Upper lobe of left lung (tissue), 6 donors: ENCODE data around the gene KIAA0232. TPM values are rescaled to one million over a fixed set of nuclear protein-coding genes. Genes with fewer than 3 reads are reported as not detected.

Experiments
- ATAC-seq, 2 donors: fragments of 200-7000 bp; cut with Tn5 transposase; one replicate each; pipeline ENCODE4 v1.9.1; 2022; ENCODE audit warnings: mild to moderate bottlenecking in 2 of 2, moderate library complexity in 2 of 2; ENCODE audit not compliant: low FRiP score in 2 of 2
- DNase-seq, 2 donors: peaks; one replicate each; pipeline ENCODE4 v3.0.0-alpha.2; 2019 to 2020
- H3K27ac ChIP-seq, 4 donors: fragments of 200-600 bp; sonication (generic); one replicate each; pipeline ENCODE4 v1.5.1; 2016 to 2019
- H3K27me3 ChIP-seq, 4 donors: fragments of 200-600 bp; sonication (generic); one replicate each; pipeline ENCODE4 v1.5.1; 2017 to 2019
- H3K36me3 ChIP-seq, 4 donors: fragments of 200-600 bp; sonication (generic); one replicate each; pipeline ENCODE4 v1.5.1; 2016 to 2019
- H3K4me1 ChIP-seq, 4 donors: fragments of 200-600 bp; sonication (generic); one replicate each; pipeline ENCODE4 v1.5.1; 2018 to 2019
- H3K4me3 ChIP-seq, 4 donors: fragments of 200-600 bp; sonication (generic); one replicate each; pipeline ENCODE4 v1.5.1; 2017 to 2019; ENCODE audit warnings: mild to moderate bottlenecking in 2 of 4, moderate library complexity in 1 of 4
- H3K9me3 ChIP-seq, 4 donors: fragments of 200-600 bp; sonication (generic); one replicate each; pipeline ENCODE4 v1.5.1; 2018 to 2019
- EP300 ChIP-seq, 4 donors: sonication (generic); formaldehyde crosslinking; IDR thresholded peaks; one replicate each; pipeline ENCODE4 v1.5.1; 2017; ENCODE audit warnings: antibody characterized with exemption in 4 of 4, control low read depth in 2 of 4
- POLR2A ChIP-seq, 4 donors: fragments of 450-650 bp; IDR thresholded peaks; one replicate each; pipeline ENCODE4 v1.5.1; 2016 to 2017; ENCODE audit warnings: antibody characterized with exemption in 4 of 4, mild to moderate bottlenecking in 2 of 4
- POLR2AphosphoS5 ChIP-seq, 2 donors: sonication (generic); formaldehyde crosslinking; IDR thresholded peaks; one replicate each; pipeline ENCODE4 v1.5.1; 2017; ENCODE audit warnings: antibody characterized with exemption in 2 of 2
- WGBS, 2 donors: methylation state at CpG; one replicate each; pipeline ENCODE4 v1.1.5; 2017 to 2018; 5-methylcytosine and 5-hydroxymethylcytosine counted together
- total RNA-seq, 6 donors: library from RNA; depleted of rRNA in 4 of 6; stranded (reverse); fragments of >200 nt in 4 of 6; gene quantifications; one replicate each; pipeline versions ENCODE4 v1.1.0 to v1.2.1, GENCODE V29; 2016 to 2021
- TF ChIP-seq, protein P1 (sequence below), 6 experiments: fragments of 450-650 bp in 4 of 6; fragments of 200-600 bp in 2 of 6; sonication (generic) in 2 of 6; IDR thresholded peaks; one replicate each; pipeline ENCODE4 v1.5.1; 2016 to 2019; ENCODE audit warnings: antibody characterized with exemption in 6 of 6
- donor health status: DM: no; HTN: no; CAD: no; lungs with moderate emphysema.
- donor health status: DM: no; HTN: yes; CAD: no; lungs with severe emphysema.

The KIAA0232 gene
- total RNA-seq, 6 donors from 2014 or later = 22.6 to 45.0 (median 24.4) TPM

DNA sequence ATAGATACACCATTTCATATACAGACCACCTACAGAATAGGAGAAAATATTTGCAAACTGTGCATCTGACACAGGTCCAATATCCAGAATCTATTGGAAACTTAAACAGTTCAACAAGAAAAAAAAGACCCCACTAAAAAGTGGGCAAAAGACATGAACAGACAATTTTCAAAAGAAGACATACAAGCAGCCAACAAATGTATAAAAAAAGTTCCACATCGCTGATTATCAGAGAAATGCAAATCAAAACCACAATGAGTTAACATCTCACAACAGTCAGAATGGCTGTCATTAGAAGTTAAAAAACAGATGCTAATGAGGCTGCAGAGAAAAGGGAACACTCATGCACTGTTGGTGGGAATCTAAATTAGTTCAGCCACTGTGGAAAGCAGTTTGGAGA is 36.8 kb downstream of the KIAA0232 start:
- TF ChIP-seq, protein P1, sequence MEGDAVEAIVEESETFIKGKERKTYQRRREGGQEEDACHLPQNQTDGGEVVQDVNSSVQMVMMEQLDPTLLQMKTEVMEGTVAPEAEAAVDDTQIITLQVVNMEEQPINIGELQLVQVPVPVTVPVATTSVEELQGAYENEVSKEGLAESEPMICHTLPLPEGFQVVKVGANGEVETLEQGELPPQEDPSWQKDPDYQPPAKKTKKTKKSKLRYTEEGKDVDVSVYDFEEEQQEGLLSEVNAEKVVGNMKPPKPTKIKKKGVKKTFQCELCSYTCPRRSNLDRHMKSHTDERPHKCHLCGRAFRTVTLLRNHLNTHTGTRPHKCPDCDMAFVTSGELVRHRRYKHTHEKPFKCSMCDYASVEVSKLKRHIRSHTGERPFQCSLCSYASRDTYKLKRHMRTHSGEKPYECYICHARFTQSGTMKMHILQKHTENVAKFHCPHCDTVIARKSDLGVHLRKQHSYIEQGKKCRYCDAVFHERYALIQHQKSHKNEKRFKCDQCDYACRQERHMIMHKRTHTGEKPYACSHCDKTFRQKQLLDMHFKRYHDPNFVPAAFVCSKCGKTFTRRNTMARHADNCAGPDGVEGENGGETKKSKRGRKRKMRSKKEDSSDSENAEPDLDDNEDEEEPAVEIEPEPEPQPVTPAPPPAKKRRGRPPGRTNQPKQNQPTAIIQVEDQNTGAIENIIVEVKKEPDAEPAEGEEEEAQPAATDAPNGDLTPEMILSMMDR (IDR thresholded peaks at IDR 0.05) = no peak
- no peak for TF ChIP-seq POLR2AphosphoS5 (IDR thresholded peaks at IDR 0.05)
- TF ChIP-seq EP300 (IDR thresholded peaks at IDR 0.05) = no peak
- no peak for TF ChIP-seq POLR2A (IDR thresholded peaks at IDR 0.05)
- 85 to 88% methylated on average over 1 of the region's 1 CpG for WGBS, 2 donors

DNA sequence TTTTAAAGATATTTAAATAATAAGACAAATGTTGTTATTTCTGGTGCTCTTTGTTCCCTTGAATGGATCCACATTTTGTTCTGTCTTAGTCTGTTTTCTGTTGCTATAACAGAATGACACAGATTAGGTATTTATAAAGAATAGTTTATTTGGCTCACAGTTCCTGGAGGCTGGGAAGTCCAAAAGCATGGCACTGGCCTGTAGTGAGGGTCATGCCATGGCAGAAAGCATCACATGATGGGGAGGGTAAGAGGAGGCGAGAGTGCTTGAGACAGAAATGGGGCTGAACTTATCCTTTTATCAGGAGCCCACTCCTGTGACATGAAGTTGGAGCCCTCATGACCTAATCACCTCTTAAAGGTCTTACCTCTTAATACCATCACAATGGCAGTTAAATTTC is 38.2 kb downstream of the KIAA0232 start:
- no peak for ATAC-seq
- no peak overlapping the region for H3K27ac ChIP-seq
- H3K27me3 ChIP-seq = no peaks in the 10 kb centered on the region

More for the DNA sequence above, 36.8 kb downstream of the KIAA0232 start:
- Histone ChIP-seq H3K27ac (no peak overlapping the region), H3K4me1 (peaks cover 0 to 2% (median 0%) of the 10 kb centered on the region in 4 donors), H3K4me3 (no peak overlapping the region), H3K36me3 (peaks cover 0 to 3% (median under 1%) of the 10 kb centered on the region in 4 donors), H3K9me3 (peaks cover 0 to 13% (median 2%) of the 10 kb centered on the region in 4 donors), H3K27me3 (no peaks in the 10 kb centered on the region)
- no peak for ATAC-seq
- no peak for DNase-seq

DNA sequence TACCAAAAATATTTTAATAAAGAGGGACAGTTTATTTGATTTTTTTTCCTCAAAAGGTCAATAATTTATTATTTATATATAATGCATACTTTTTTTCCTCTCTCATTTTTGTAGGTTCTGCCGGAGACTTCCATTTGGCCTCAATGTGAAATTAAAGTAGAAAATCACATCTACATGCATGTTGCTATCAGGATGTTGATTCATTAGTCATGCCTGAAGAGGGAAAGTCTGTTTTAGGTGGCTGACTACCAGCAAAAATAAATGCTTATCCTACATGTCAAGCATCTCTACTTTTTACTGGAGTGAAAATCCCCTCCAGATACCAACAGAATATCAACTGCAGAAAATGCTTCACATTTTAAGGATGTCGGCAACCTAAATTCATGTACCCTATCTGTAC is 41.5 kb downstream of the KIAA0232 start:
- Histone ChIP-seq H3K9me3 (peaks cover 0 to 13% (median 2%) of the 10 kb centered on the region in 4 donors), H3K36me3 (peaks cover 3 to 42% (median 6%) of the 10 kb centered on the region in 4 donors), H3K4me3 (no peak overlapping the region), H3K27me3 (no peaks in the 10 kb centered on the region), H3K4me1 (peaks cover 0 to 3% (median 0%) of the 10 kb centered on the region in 4 donors), H3K27ac (no peak overlapping the region)
- ATAC-seq (no peak), DNase-seq (no peak)
- WGBS, 2 donors = 95 to 99% methylated on average over 2 of the region's 2 CpGs
- TF ChIP-seq POLR2AphosphoS5 (IDR thresholded peaks at IDR 0.05) (no peak), POLR2A (IDR thresholded peaks at IDR 0.05) (no peak), EP300 (IDR thresholded peaks at IDR 0.05) (no peak)
- TF ChIP-seq, protein P1 (IDR thresholded peaks at IDR 0.05) = no peak

More for the DNA sequence above, 38.2 kb downstream of the KIAA0232 start:
- Histone ChIP-seq H3K9me3 (peaks cover 0 to 13% (median 2%) of the 10 kb centered on the region in 4 donors), H3K4me1 (peaks cover 0 to 3% (median 0%) of the 10 kb centered on the region in 4 donors), H3K4me3 (no peak overlapping the region), H3K36me3 (peaks cover 2 to 17% (median 3%) of the 10 kb centered on the region in 4 donors)
- 86 to 100% methylated on average over 1 of the region's 1 CpG for WGBS, 2 donors
- TF ChIP-seq EP300 (IDR thresholded peaks at IDR 0.05) (no peak), POLR2A (IDR thresholded peaks at IDR 0.05) (no peak), POLR2AphosphoS5 (IDR thresholded peaks at IDR 0.05) (no peak)
- TF ChIP-seq, protein P1 (IDR thresholded peaks at IDR 0.05) = no peak
- DNase-seq = no peak

DNA sequence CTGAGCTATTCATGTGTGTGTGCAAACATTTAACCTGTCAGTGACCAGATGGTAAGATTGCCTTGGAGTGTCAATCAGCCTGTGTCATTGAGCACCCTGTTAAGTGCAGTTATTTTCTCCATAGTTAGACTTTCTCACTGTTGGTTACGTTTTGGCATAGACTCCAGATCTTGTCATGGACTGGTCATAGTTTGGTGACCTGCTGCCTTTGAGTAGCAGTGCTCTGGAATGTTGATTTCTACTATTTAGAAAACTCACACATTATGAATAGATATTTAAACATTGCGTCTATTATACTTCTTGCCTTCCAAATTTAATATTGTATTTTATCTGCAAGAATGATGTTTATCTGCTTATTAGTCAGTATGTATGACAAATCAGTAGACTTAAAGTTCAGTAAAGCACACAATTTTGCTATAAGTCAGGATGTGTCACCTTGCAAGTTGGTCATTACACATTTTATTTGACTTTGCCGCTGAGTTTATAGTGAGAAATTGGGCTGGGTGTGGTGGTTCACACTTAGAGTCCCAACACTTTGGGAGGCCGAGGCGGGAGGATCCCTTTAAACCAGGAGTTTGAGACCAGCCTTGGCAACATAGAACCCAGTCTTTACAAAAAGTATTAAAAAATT is 42.4 kb downstream of the KIAA0232 start:
- Histone ChIP-seq H3K27ac (no peak overlapping the region), H3K36me3 (peaks cover 3 to 50% (median 6%) of the 10 kb centered on the region in 4 donors), H3K9me3 (peaks cover 0 to 13% (median 2%) of the 10 kb centered on the region in 4 donors), H3K4me3 (no peak overlapping the region), H3K4me1 (peaks cover 0 to 3% (median 0%) of the 10 kb centered on the region in 4 donors), H3K27me3 (no peaks in the 10 kb centered on the region)
- 92% methylated on average over 5 of the region's 5 CpGs for WGBS, 2 donors
- TF ChIP-seq POLR2A (IDR thresholded peaks at IDR 0.05) (no peak), EP300 (IDR thresholded peaks at IDR 0.05) (no peak), POLR2AphosphoS5 (IDR thresholded peaks at IDR 0.05) (no peak)
- TF ChIP-seq, protein P1 (IDR thresholded peaks at IDR 0.05) = no peak
- ATAC-seq (no peak), DNase-seq (no peak)
